ENCODE data around the gene EIF2B5.

GRCh38 chr3:184175506-184175905 lies 40.3 kb downstream of the EIF2B5 start:
- TF ChIP-seq, protein P1, sequence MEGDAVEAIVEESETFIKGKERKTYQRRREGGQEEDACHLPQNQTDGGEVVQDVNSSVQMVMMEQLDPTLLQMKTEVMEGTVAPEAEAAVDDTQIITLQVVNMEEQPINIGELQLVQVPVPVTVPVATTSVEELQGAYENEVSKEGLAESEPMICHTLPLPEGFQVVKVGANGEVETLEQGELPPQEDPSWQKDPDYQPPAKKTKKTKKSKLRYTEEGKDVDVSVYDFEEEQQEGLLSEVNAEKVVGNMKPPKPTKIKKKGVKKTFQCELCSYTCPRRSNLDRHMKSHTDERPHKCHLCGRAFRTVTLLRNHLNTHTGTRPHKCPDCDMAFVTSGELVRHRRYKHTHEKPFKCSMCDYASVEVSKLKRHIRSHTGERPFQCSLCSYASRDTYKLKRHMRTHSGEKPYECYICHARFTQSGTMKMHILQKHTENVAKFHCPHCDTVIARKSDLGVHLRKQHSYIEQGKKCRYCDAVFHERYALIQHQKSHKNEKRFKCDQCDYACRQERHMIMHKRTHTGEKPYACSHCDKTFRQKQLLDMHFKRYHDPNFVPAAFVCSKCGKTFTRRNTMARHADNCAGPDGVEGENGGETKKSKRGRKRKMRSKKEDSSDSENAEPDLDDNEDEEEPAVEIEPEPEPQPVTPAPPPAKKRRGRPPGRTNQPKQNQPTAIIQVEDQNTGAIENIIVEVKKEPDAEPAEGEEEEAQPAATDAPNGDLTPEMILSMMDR (conservative IDR thresholded peaks at IDR 0.05; ENCODE audit: low read length), result no peak
- TF ChIP-seq EZH2phosphoT487 (IDR thresholded peaks at IDR 0.05; ENCODE audit: borderline replicate concordance), result no peak

Data from Loucy (cell line).